Measurements from ENCODE around the gene ASNS.

The ASNS gene

DNA sequence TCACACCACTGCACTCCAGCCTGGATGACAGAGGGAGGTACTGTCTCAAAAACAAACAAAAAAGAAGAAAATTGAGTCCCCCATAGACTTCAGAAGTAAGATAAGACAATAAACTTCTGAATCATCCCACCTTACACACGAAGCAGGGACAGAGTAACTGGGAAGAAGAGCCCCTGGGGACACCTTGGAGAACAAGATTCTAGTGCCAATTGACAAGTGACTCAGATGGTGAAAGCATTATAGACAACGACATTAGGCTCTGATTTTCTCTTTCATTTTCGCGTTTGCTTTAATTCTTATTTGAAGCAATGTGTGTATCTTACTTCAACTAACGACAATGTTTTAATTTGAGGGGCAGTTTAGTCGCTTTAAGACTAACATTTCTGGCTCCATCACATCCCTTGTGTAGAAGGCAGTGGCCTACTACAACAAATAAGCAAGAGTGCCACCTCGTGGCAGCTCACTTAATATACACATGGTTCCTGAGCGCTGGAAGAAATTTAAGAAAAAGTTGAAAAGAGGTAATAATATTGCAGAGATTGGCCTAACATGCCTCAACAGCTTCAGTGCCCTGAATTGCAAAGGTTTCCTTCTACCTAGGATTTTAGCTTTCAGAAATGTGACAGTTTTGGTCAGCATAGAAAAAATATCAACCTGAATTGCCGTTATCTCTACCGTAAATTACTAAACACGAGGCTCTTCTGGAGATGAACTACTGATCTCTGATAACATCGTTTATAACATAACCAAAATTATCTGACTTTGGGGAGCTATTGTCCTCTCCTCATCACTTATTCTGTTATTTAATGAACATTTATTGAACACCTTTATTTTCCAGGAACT is 36.7 kb downstream of the ASNS start:
- Histone ChIP-seq H3K4me2 (ENCODE audit: low read depth, low read length, poor library complexity, severe bottlenecking) (no peak overlapping the region), H2AFZ (ENCODE audit: low read depth, low read length, severe bottlenecking) (no peak overlapping the region), H3K9ac (ENCODE audit: low read length) (no peak overlapping the region), H3K9me2 (replicated peaks; ENCODE audit: insufficient read depth, low read length) (no peaks in the 10 kb centered on the region), H3K27ac (ENCODE audit: low read depth, low read length) (no peak overlapping the region), H4K20me1 (ENCODE audit: low read depth, low read length) (no peaks in the 10 kb centered on the region), H3K79me2 (ENCODE audit: insufficient read depth, low read length) (no peaks in the 10 kb centered on the region), H3K36me3 (ENCODE audit: low read length) (no peaks in the 10 kb centered on the region), H3K9me3 (ENCODE audit: insufficient read depth, low read length) (no peaks in the 10 kb centered on the region), H3K4me3 (ENCODE audit: insufficient read depth, low read length, poor library complexity, severe bottlenecking) (no peak overlapping the region), H3F3A (ENCODE audit: insufficient read depth) (no peaks in the 10 kb centered on the region), H3K27me3 (ENCODE audit: low read length) (no peaks in the 10 kb centered on the region)
- TF ChIP-seq, protein P1, sequence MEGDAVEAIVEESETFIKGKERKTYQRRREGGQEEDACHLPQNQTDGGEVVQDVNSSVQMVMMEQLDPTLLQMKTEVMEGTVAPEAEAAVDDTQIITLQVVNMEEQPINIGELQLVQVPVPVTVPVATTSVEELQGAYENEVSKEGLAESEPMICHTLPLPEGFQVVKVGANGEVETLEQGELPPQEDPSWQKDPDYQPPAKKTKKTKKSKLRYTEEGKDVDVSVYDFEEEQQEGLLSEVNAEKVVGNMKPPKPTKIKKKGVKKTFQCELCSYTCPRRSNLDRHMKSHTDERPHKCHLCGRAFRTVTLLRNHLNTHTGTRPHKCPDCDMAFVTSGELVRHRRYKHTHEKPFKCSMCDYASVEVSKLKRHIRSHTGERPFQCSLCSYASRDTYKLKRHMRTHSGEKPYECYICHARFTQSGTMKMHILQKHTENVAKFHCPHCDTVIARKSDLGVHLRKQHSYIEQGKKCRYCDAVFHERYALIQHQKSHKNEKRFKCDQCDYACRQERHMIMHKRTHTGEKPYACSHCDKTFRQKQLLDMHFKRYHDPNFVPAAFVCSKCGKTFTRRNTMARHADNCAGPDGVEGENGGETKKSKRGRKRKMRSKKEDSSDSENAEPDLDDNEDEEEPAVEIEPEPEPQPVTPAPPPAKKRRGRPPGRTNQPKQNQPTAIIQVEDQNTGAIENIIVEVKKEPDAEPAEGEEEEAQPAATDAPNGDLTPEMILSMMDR (IDR thresholded peaks at IDR 0.05; ENCODE audit: insufficient read depth, low read length, poor library complexity, severe bottlenecking): peak; percentile 88
- no peak for TF ChIP-seq EZH2phosphoT487 (conservative IDR thresholded peaks at IDR 0.05; ENCODE audit: low read length)

DNA sequence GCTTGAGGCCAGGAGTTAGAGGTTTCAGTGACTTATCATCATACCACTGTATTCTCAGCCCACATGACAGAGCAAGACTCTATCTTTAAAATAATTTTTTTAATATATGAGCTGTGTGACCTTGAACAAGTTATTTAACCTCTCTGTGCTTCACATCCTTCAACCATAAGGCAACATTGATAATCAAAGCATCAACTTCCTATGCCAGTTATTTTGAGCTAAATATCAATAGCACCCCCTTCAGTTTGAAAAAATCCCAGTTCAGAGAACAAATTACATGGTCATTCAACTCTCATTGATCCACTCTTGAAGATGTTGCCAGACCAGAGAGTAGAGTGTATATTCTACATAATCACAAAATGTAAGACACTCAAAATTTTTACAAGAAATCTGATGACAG is 53.0 kb downstream of the ASNS start:
- Histone ChIP-seq H3K9me3 (ENCODE audit: insufficient read depth, low read length) (no peaks in the 10 kb centered on the region), H3K9me2 (replicated peaks; ENCODE audit: insufficient read depth, low read length) (no peaks in the 10 kb centered on the region), H3K27me3 (ENCODE audit: low read length) (no peaks in the 10 kb centered on the region), H3K79me2 (ENCODE audit: insufficient read depth, low read length) (no peaks in the 10 kb centered on the region), H3K9ac (ENCODE audit: low read length) (no peak overlapping the region), H3K36me3 (ENCODE audit: low read length) (no peaks in the 10 kb centered on the region), H3K27ac (ENCODE audit: low read depth, low read length) (no peak overlapping the region), H2AFZ (ENCODE audit: low read depth, low read length, severe bottlenecking) (no peak overlapping the region), H3F3A (ENCODE audit: insufficient read depth) (no peaks in the 10 kb centered on the region), H3K4me3 (ENCODE audit: insufficient read depth, low read length, poor library complexity, severe bottlenecking) (no peak overlapping the region), H3K4me2 (ENCODE audit: low read depth, low read length, poor library complexity, severe bottlenecking) (no peak overlapping the region), H4K20me1 (ENCODE audit: low read depth, low read length) (no peaks in the 10 kb centered on the region)
- TF ChIP-seq, protein P1 (IDR thresholded peaks at IDR 0.05; ENCODE audit: insufficient read depth, low read length, poor library complexity, severe bottlenecking): no peak
- TF ChIP-seq EZH2phosphoT487 (conservative IDR thresholded peaks at IDR 0.05; ENCODE audit: low read length): no peak

DNA sequence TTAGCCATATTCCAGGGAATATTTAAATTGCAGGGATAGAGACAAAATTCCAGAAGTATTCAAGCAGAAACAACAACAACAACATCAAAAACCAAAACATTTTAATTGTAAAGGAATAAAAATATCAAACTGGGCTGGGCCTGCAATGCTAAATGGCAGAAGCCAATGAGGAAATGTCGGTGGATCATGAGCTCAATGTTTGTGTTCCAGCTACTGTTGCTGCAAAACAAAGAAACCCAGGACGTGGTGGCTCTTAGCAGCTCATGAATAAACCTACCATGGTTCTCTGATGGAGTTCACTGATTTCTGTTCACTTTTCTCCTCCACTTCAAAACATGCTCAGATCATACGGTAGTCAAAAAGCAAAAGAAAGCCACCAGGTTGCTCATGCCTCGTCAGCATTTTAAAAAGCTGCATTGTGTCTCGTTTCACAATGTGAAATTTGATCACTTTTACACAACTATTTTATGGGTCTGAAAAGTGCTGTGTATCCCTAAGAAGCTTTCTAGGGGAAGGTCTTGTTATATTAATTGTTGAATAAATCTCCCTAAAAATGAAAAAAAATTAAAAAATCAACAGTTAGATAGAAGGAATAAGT is 54.0 kb downstream of the ASNS start:
- no peak for TF ChIP-seq EZH2phosphoT487 (conservative IDR thresholded peaks at IDR 0.05; ENCODE audit: low read length)
- TF ChIP-seq, protein P1 (IDR thresholded peaks at IDR 0.05; ENCODE audit: insufficient read depth, low read length, poor library complexity, severe bottlenecking): no peak
- H3F3A ChIP-seq (ENCODE audit: insufficient read depth): no peaks in the 10 kb centered on the region
- no peaks in the 10 kb centered on the region for H3K9me2 ChIP-seq (replicated peaks; ENCODE audit: insufficient read depth, low read length)
- no peak overlapping the region for H3K9ac ChIP-seq (ENCODE audit: low read length)
- no peak overlapping the region for H3K4me3 ChIP-seq (ENCODE audit: insufficient read depth, low read length, poor library complexity, severe bottlenecking)
- H3K27me3 ChIP-seq (ENCODE audit: low read length): no peaks in the 10 kb centered on the region
- no peak overlapping the region for H2AFZ ChIP-seq (ENCODE audit: low read depth, low read length, severe bottlenecking)
- H3K9me3 ChIP-seq (ENCODE audit: insufficient read depth, low read length): no peaks in the 10 kb centered on the region
- H3K36me3 ChIP-seq (ENCODE audit: low read length): no peaks in the 10 kb centered on the region
- no peak overlapping the region for H3K4me2 ChIP-seq (ENCODE audit: low read depth, low read length, poor library complexity, severe bottlenecking)
- no peaks in the 10 kb centered on the region for H4K20me1 ChIP-seq (ENCODE audit: low read depth, low read length)
- H3K27ac ChIP-seq (ENCODE audit: low read depth, low read length): no peak overlapping the region
- no peaks in the 10 kb centered on the region for H3K79me2 ChIP-seq (ENCODE audit: insufficient read depth, low read length)

All from SU-DHL-6 (cell line).